HEK293 (cell line): ENCODE measurements around the gene NAALADL2.

Experiments used
- CTCF ChIP-seq: fragments of 450-650 bp; formaldehyde crosslinking; IDR thresholded peaks from 2 replicates; pipeline ENCODE4 v1.5.1; 2016; ENCODE audit warnings: missing biosample characterization, missing genetic modification characterization
- KLF16 ChIP-seq: fragments of 450-650 bp; formaldehyde crosslinking; IDR thresholded peaks from 2 replicates; pipeline ENCODE4 v1.5.1; 2017; ENCODE audit warnings: missing biosample characterization, missing genetic modification characterization
- MYNN ChIP-seq: fragments of 450-650 bp; formaldehyde crosslinking; IDR thresholded peaks from 2 replicates; pipeline ENCODE4 v1.5.1; 2016; ENCODE audit warnings: missing biosample characterization, missing genetic modification characterization, borderline replicate concordance
- YY1 ChIP-seq: fragments of 450-650 bp; formaldehyde crosslinking; IDR thresholded peaks from 2 replicates; pipeline ENCODE4 v1.5.1; 2018; ENCODE audit warnings: missing biosample characterization, missing genetic modification characterization
- ZBTB20 ChIP-seq: fragments of 450-650 bp; formaldehyde crosslinking; IDR thresholded peaks from 2 replicates; pipeline ENCODE4 v1.5.1; 2016; ENCODE audit warnings: missing biosample characterization, missing genetic modification characterization
- ZFP3 ChIP-seq: fragments of 450-650 bp; formaldehyde crosslinking; IDR thresholded peaks from 2 replicates; pipeline ENCODE4 v1.5.1; 2016; ENCODE audit warnings: low read depth, missing biosample characterization, missing genetic modification characterization
- ZFP69B ChIP-seq: fragments of 450-650 bp; formaldehyde crosslinking; IDR thresholded peaks from 2 replicates; pipeline ENCODE4 v1.5.1; 2016; ENCODE audit warnings: missing biosample characterization, missing genetic modification characterization
- ZNF214 ChIP-seq: fragments of 450-650 bp; formaldehyde crosslinking; IDR thresholded peaks from 2 replicates; pipeline ENCODE4 v1.5.1; 2017; ENCODE audit warnings: missing biosample characterization, mild to moderate bottlenecking, missing genetic modification characterization, borderline replicate concordance
- ZNF510 ChIP-seq: fragments of 450-650 bp; formaldehyde crosslinking; IDR thresholded peaks from 2 replicates; pipeline ENCODE4 v1.5.1; 2018; ENCODE audit warnings: mild to moderate bottlenecking, missing genetic modification characterization, missing biosample characterization; ENCODE audit not compliant: insufficient replicate concordance
- ZNF776 ChIP-seq: fragments of 450-650 bp; formaldehyde crosslinking; IDR thresholded peaks from 2 replicates; pipeline ENCODE4 v1.5.0; 2017; ENCODE audit warnings: missing biosample characterization, missing genetic modification characterization, borderline replicate concordance
- ZSCAN30 ChIP-seq: fragments of 450-650 bp; IDR thresholded peaks from 2 replicates; pipeline ENCODE4 v1.5.1; 2018; ENCODE audit warnings: missing biosample characterization, mild to moderate bottlenecking, missing genetic modification characterization, moderate library complexity
- TF ChIP-seq, protein P1 (sequence below): fragments of 450-650 bp; formaldehyde crosslinking; IDR thresholded peaks from 2 replicates; pipeline ENCODE4 v1.5.1; 2016; ENCODE audit warnings: missing biosample characterization, missing genetic modification characterization, borderline replicate concordance

DNA sequence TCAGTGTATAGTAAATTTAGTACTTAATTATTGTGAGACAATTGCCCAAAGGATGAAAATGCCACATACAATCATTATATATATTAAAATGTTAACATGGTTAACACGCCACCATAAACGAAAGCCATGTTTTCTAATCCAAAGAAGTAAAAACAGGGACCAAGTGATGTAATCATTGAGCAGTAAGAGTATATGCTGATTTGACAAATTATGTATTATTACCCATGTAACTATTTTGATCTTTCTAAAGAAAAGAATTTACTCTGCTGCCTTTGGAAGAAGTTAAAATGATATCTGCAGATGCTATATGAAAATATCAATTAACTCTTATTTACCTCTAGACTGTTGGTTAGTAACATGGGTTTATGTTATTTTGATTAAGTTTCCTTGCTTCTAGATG, 150.2 kb downstream of the NAALADL2 start:
- TF ChIP-seq ZNF214 (tag by site-specific recombination), result no peak
- TF ChIP-seq CTCF (tag by site-specific recombination), result no peak
- TF ChIP-seq, protein P1, sequence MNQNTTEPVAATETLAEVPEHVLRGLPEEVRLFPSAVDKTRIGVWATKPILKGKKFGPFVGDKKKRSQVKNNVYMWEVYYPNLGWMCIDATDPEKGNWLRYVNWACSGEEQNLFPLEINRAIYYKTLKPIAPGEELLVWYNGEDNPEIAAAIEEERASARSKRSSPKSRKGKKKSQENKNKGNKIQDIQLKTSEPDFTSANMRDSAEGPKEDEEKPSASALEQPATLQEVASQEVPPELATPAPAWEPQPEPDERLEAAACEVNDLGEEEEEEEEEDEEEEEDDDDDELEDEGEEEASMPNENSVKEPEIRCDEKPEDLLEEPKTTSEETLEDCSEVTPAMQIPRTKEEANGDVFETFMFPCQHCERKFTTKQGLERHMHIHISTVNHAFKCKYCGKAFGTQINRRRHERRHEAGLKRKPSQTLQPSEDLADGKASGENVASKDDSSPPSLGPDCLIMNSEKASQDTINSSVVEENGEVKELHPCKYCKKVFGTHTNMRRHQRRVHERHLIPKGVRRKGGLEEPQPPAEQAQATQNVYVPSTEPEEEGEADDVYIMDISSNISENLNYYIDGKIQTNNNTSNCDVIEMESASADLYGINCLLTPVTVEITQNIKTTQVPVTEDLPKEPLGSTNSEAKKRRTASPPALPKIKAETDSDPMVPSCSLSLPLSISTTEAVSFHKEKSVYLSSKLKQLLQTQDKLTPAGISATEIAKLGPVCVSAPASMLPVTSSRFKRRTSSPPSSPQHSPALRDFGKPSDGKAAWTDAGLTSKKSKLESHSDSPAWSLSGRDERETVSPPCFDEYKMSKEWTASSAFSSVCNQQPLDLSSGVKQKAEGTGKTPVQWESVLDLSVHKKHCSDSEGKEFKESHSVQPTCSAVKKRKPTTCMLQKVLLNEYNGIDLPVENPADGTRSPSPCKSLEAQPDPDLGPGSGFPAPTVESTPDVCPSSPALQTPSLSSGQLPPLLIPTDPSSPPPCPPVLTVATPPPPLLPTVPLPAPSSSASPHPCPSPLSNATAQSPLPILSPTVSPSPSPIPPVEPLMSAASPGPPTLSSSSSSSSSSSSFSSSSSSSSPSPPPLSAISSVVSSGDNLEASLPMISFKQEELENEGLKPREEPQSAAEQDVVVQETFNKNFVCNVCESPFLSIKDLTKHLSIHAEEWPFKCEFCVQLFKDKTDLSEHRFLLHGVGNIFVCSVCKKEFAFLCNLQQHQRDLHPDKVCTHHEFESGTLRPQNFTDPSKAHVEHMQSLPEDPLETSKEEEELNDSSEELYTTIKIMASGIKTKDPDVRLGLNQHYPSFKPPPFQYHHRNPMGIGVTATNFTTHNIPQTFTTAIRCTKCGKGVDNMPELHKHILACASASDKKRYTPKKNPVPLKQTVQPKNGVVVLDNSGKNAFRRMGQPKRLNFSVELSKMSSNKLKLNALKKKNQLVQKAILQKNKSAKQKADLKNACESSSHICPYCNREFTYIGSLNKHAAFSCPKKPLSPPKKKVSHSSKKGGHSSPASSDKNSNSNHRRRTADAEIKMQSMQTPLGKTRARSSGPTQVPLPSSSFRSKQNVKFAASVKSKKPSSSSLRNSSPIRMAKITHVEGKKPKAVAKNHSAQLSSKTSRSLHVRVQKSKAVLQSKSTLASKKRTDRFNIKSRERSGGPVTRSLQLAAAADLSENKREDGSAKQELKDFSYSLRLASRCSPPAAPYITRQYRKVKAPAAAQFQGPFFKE (tag by site-specific recombination), result no peak
- TF ChIP-seq KLF16, result no peak
- TF ChIP-seq ZBTB20, result no peak
- TF ChIP-seq ZNF510 (tag by site-specific recombination), result no peak
- no peak for TF ChIP-seq ZFP3 (tag by site-specific recombination)
- TF ChIP-seq ZSCAN30 (tag by site-specific recombination), result no peak
- TF ChIP-seq ZNF776 (tag by site-specific recombination), result no peak
- no peak for TF ChIP-seq MYNN (tag by site-specific recombination)
- TF ChIP-seq YY1 (tag by site-specific recombination), result no peak
- TF ChIP-seq ZFP69B, result no peak
